ENCODE measurements around the gene GJC2.

Gene GJC2

GRCh38 chr1:228152097-228152917 is 2.6 kb downstream of the GJC2 start:
- Histone ChIP-seq H3K27me3 (ENCODE audit: insufficient read depth, low read length) (no peaks in the 10 kb centered on the region), H3K4me3 (ENCODE audit: low read length) (no peak overlapping the region), H2AFZ (ENCODE audit: low read depth, low read length) (no peak overlapping the region), H3K9me3 (ENCODE audit: low read length) (no peaks in the 10 kb centered on the region), H3K36me3 (ENCODE audit: insufficient read depth, low read length) (peaks cover 12% of the 10 kb centered on the region), H3K4me1 (ENCODE audit: insufficient read depth, low read length) (peaks cover 14% of the 10 kb centered on the region)

- Histone ChIP-seq H2AFZ (ENCODE audit: low read depth, low read length) (no peak overlapping the region), H3K27me3 (ENCODE audit: insufficient read depth, low read length) (no peaks in the 10 kb centered on the region), H3K4me3 (ENCODE audit: low read length) (no peak overlapping the region), H3K36me3 (ENCODE audit: insufficient read depth, low read length) (peaks cover 7% of the 10 kb centered on the region), H3K9me3 (ENCODE audit: low read length) (no peaks in the 10 kb centered on the region), H3K4me1 (ENCODE audit: insufficient read depth, low read length) (peaks cover 14% of the 10 kb centered on the region)
Measured at GRCh38 chr1:228152918-228153258, 3.2 kb downstream of the GJC2 start.

GRCh38 chr1:228154021-228154669 is 4.4 kb downstream of the GJC2 start:
- Histone ChIP-seq H3K4me3 (ENCODE audit: low read length) (no peak overlapping the region), H3K36me3 (ENCODE audit: insufficient read depth, low read length) (no peaks in the 10 kb centered on the region), H3K4me1 (ENCODE audit: insufficient read depth, low read length) (peaks cover 10% of the 10 kb centered on the region), H3K27me3 (ENCODE audit: insufficient read depth, low read length) (no peaks in the 10 kb centered on the region), H3K9me3 (ENCODE audit: low read length) (no peaks in the 10 kb centered on the region), H2AFZ (ENCODE audit: low read depth, low read length) (no peak overlapping the region)

- Histone ChIP-seq H3K4me1 (ENCODE audit: insufficient read depth, low read length) (peaks cover 2% of the 10 kb centered on the region), H3K4me3 (ENCODE audit: low read length) (no peak overlapping the region), H3K9me3 (ENCODE audit: low read length) (no peaks in the 10 kb centered on the region), H3K36me3 (ENCODE audit: insufficient read depth, low read length) (no peaks in the 10 kb centered on the region), H3K27me3 (ENCODE audit: insufficient read depth, low read length) (no peaks in the 10 kb centered on the region), H2AFZ (ENCODE audit: low read depth, low read length) (no peak overlapping the region)
Measured at GRCh38 chr1:228154670-228155571, 5.2 kb downstream of the GJC2 start.

- Histone ChIP-seq H3K9me3 (ENCODE audit: low read length) (no peaks in the 10 kb centered on the region), H2AFZ (ENCODE audit: low read depth, low read length) (no peak overlapping the region), H3K4me1 (ENCODE audit: insufficient read depth, low read length) (no peaks in the 10 kb centered on the region), H3K4me3 (ENCODE audit: low read length) (no peak overlapping the region), H3K27me3 (ENCODE audit: insufficient read depth, low read length) (no peaks in the 10 kb centered on the region), H3K36me3 (ENCODE audit: insufficient read depth, low read length) (no peaks in the 10 kb centered on the region)
Measured at GRCh38 chr1:228155596-228156514, 6.1 kb downstream of the GJC2 start.

GRCh38 chr1:228156515-228156881 is 6.8 kb downstream of the GJC2 start:
- Histone ChIP-seq H3K27me3 (ENCODE audit: insufficient read depth, low read length) (no peaks in the 10 kb centered on the region), H3K4me1 (ENCODE audit: insufficient read depth, low read length) (no peaks in the 10 kb centered on the region), H3K9me3 (ENCODE audit: low read length) (no peaks in the 10 kb centered on the region), H3K36me3 (ENCODE audit: insufficient read depth, low read length) (no peaks in the 10 kb centered on the region), H3K4me3 (ENCODE audit: low read length) (no peak overlapping the region), H2AFZ (ENCODE audit: low read depth, low read length) (no peak overlapping the region)

- Histone ChIP-seq H3K27me3 (ENCODE audit: insufficient read depth, low read length) (no peaks in the 10 kb centered on the region), H2AFZ (ENCODE audit: low read depth, low read length) (no peak overlapping the region), H3K4me3 (ENCODE audit: low read length) (no peak overlapping the region), H3K4me1 (ENCODE audit: insufficient read depth, low read length) (no peaks in the 10 kb centered on the region), H3K9me3 (ENCODE audit: low read length) (no peaks in the 10 kb centered on the region), H3K36me3 (ENCODE audit: insufficient read depth, low read length) (no peaks in the 10 kb centered on the region)
Measured at GRCh38 chr1:228156941-228157728, 7.4 kb downstream of the GJC2 start.

- Histone ChIP-seq H3K36me3 (ENCODE audit: insufficient read depth, low read length) (no peaks in the 10 kb centered on the region), H3K9me3 (ENCODE audit: low read length) (no peaks in the 10 kb centered on the region), H2AFZ (ENCODE audit: low read depth, low read length) (no peak overlapping the region), H3K4me1 (ENCODE audit: insufficient read depth, low read length) (no peaks in the 10 kb centered on the region), H3K27me3 (ENCODE audit: insufficient read depth, low read length) (no peaks in the 10 kb centered on the region), H3K4me3 (ENCODE audit: low read length) (no peak overlapping the region)
Measured at GRCh38 chr1:228157729-228158126, 8.0 kb downstream of the GJC2 start.

GRCh38 chr1:228158151-228159007 is 8.6 kb downstream of the GJC2 start:
- Histone ChIP-seq H2AFZ (ENCODE audit: low read depth, low read length) (no peak overlapping the region), H3K36me3 (ENCODE audit: insufficient read depth, low read length) (no peaks in the 10 kb centered on the region), H3K4me3 (ENCODE audit: low read length) (no peak overlapping the region), H3K4me1 (ENCODE audit: insufficient read depth, low read length) (no peaks in the 10 kb centered on the region), H3K27me3 (ENCODE audit: insufficient read depth, low read length) (no peaks in the 10 kb centered on the region), H3K9me3 (ENCODE audit: low read length) (no peaks in the 10 kb centered on the region)

GRCh38 chr1:228159008-228159665 is 9.4 kb downstream of the GJC2 start:
- no peaks in the 10 kb centered on the region for H3K9me3 ChIP-seq (ENCODE audit: low read length)
- H3K4me1 ChIP-seq (ENCODE audit: insufficient read depth, low read length): no peaks in the 10 kb centered on the region
- H3K36me3 ChIP-seq (ENCODE audit: insufficient read depth, low read length): no peaks in the 10 kb centered on the region
- H3K27me3 ChIP-seq (ENCODE audit: insufficient read depth, low read length): no peaks in the 10 kb centered on the region
- no peak overlapping the region for H2AFZ ChIP-seq (ENCODE audit: low read depth, low read length)
- H3K4me3 ChIP-seq (ENCODE audit: low read length): no peak overlapping the region

GRCh38 chr1:228160201-228160761 is 10.6 kb downstream of the GJC2 start:
- peaks cover 2% of the 10 kb centered on the region for H3K4me1 ChIP-seq (ENCODE audit: insufficient read depth, low read length)
- H2AFZ ChIP-seq (ENCODE audit: low read depth, low read length): no peak overlapping the region
- H3K36me3 ChIP-seq (ENCODE audit: insufficient read depth, low read length): no peaks in the 10 kb centered on the region
- H3K4me3 ChIP-seq (ENCODE audit: low read length): no peak overlapping the region
- no peaks in the 10 kb centered on the region for H3K27me3 ChIP-seq (ENCODE audit: insufficient read depth, low read length)
- H3K9me3 ChIP-seq (ENCODE audit: low read length): no peaks in the 10 kb centered on the region
